Panc1 (cell line): ENCODE data around the gene NR3C1.

ENCODE experiments used
- POLR2AphosphoS5 ChIP-seq: IDR thresholded peaks from 2 replicates; pipeline ENCODE4 v1.6.1; 2012; ENCODE audit warnings: mild to moderate bottlenecking, low read depth, low read length, moderate library complexity
- TCF7L2 ChIP-seq: IDR thresholded peaks from 2 replicates; pipeline ENCODE4 v1.6.1; 2011; ENCODE audit warnings: mild to moderate bottlenecking, low read depth, low read length, inconsistent platforms
- TF ChIP-seq, protein P1 (sequence below): fragments of 450-650 bp; IDR thresholded peaks from 2 replicates; pipeline ENCODE4 v1.5.1; 2017; ENCODE audit warnings: mild to moderate bottlenecking
- TF ChIP-seq, protein P2 (sequence below), 2 experiments: IDR thresholded peaks; 2 replicates each; pipeline ENCODE4 v1.6.1; 2011 to 2012; ENCODE audit warnings: low read depth in 2 of 2, control low read depth in 1 of 2, low read length in 1 of 2, mild to moderate bottlenecking in 1 of 2, moderate library complexity in 1 of 2; ENCODE audit not compliant: insufficient read depth in 1 of 2

DNA sequence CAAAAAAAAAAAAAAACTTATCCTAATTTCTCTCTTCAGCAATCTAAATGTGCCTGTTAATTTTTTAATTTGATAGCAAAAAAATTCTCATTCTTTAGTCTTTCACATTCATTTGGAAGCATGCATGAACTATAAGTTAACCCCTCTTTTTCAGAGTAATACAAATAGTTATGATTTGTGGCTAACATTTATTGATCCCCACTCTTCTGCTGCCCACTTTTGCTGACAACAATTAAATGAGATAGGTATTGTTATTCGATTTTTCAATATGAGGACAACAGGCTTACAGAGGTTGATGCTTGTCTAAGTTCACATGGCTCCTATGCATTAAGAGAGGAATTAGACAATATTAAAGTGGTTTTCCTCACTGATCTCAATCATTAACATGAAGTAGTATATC lies 2.9 kb upstream of the NR3C1 start:
- TF ChIP-seq, protein P1, sequence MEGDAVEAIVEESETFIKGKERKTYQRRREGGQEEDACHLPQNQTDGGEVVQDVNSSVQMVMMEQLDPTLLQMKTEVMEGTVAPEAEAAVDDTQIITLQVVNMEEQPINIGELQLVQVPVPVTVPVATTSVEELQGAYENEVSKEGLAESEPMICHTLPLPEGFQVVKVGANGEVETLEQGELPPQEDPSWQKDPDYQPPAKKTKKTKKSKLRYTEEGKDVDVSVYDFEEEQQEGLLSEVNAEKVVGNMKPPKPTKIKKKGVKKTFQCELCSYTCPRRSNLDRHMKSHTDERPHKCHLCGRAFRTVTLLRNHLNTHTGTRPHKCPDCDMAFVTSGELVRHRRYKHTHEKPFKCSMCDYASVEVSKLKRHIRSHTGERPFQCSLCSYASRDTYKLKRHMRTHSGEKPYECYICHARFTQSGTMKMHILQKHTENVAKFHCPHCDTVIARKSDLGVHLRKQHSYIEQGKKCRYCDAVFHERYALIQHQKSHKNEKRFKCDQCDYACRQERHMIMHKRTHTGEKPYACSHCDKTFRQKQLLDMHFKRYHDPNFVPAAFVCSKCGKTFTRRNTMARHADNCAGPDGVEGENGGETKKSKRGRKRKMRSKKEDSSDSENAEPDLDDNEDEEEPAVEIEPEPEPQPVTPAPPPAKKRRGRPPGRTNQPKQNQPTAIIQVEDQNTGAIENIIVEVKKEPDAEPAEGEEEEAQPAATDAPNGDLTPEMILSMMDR = no peak
- no peak for TF ChIP-seq POLR2AphosphoS5
- TF ChIP-seq, protein P2, sequence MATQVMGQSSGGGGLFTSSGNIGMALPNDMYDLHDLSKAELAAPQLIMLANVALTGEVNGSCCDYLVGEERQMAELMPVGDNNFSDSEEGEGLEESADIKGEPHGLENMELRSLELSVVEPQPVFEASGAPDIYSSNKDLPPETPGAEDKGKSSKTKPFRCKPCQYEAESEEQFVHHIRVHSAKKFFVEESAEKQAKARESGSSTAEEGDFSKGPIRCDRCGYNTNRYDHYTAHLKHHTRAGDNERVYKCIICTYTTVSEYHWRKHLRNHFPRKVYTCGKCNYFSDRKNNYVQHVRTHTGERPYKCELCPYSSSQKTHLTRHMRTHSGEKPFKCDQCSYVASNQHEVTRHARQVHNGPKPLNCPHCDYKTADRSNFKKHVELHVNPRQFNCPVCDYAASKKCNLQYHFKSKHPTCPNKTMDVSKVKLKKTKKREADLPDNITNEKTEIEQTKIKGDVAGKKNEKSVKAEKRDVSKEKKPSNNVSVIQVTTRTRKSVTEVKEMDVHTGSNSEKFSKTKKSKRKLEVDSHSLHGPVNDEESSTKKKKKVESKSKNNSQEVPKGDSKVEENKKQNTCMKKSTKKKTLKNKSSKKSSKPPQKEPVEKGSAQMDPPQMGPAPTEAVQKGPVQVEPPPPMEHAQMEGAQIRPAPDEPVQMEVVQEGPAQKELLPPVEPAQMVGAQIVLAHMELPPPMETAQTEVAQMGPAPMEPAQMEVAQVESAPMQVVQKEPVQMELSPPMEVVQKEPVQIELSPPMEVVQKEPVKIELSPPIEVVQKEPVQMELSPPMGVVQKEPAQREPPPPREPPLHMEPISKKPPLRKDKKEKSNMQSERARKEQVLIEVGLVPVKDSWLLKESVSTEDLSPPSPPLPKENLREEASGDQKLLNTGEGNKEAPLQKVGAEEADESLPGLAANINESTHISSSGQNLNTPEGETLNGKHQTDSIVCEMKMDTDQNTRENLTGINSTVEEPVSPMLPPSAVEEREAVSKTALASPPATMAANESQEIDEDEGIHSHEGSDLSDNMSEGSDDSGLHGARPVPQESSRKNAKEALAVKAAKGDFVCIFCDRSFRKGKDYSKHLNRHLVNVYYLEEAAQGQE (IDR thresholded peaks at IDR 0.05; ENCODE audit: insufficient read depth in 1 of 2, low read depth in 2 of 2, low read length in 1 of 2) = no peak
- TF ChIP-seq TCF7L2 = no peak
